HFF-Myc (cell line): ENCODE results near the gene CTNND2.

Experiments
- DNase-seq: peaks from one replicate; pipeline ENCODE4 v3.0.0-alpha.2; 2011; ENCODE audit warnings: low read depth; ENCODE audit errors: extremely low read depth
- H3K4me3 ChIP-seq: replicated peaks from 2 replicates; pipeline ENCODE4 v1.5.1; 2011; ENCODE audit warnings: low read depth, mild to moderate bottlenecking, control low read depth, low read length
- CTCF ChIP-seq: IDR thresholded peaks from 2 replicates; pipeline ENCODE4 v1.5.1; 2012; ENCODE audit warnings: mild to moderate bottlenecking, low read depth, low read length, control low read depth; ENCODE audit errors: missing control alignments

CTNND2 gene

GRCh38 chr5:11760934-11761603, 143.2 kb downstream of the CTNND2 start:
- no peak for TF ChIP-seq CTCF
- no peak for DNase-seq
- H3K4me3 ChIP-seq: no peak overlapping the region

GRCh38 chr5:11758321-11758720, 145.9 kb downstream of the CTNND2 start:
- TF ChIP-seq CTCF: no peak
- no peak for DNase-seq
- no peak overlapping the region for H3K4me3 ChIP-seq

GRCh38 chr5:11757661-11758060, 146.6 kb downstream of the CTNND2 start:
- no peak for DNase-seq
- TF ChIP-seq CTCF: no peak
- H3K4me3 ChIP-seq: no peak overlapping the region

GRCh38 chr5:11737010-11737409, 167.2 kb downstream of the CTNND2 start:
- TF ChIP-seq CTCF: no peak
- DNase-seq: no peak
- no peak overlapping the region for H3K4me3 ChIP-seq

- no peak overlapping the region for H3K4me3 ChIP-seq
- no peak for TF ChIP-seq CTCF
- no peak for DNase-seq
Observed at GRCh38 chr5:11734369-11734768, 169.9 kb downstream of the CTNND2 start.

GRCh38 chr5:11733840-11734192, 170.4 kb downstream of the CTNND2 start:
- no peak overlapping the region for H3K4me3 ChIP-seq
- no peak for TF ChIP-seq CTCF
- no peak for DNase-seq

GRCh38 chr5:11733185-11733839, 170.9 kb downstream of the CTNND2 start:
- no peak for DNase-seq
- no peak for TF ChIP-seq CTCF

More at GRCh38 chr5:11733185-11733839, 170.9 kb downstream of the CTNND2 start:
- no peak overlapping the region for H3K4me3 ChIP-seq
